NCI-H2227 treated with DMSO at 0.1 percent for 48 hours (cell line): ENCODE results near the gene SIAH1.
"Not testable (repeated sequence)": the region's sequence is repeated elsewhere in the genome, so short reads cannot be mapped to it uniquely, and the experiment has no call there.

Source experiments
- DNase-seq: peaks from one replicate; lab custom pipeline; 2025; lab: John Stamatoyannopoulos, UW

Gene SIAH1, protein sequence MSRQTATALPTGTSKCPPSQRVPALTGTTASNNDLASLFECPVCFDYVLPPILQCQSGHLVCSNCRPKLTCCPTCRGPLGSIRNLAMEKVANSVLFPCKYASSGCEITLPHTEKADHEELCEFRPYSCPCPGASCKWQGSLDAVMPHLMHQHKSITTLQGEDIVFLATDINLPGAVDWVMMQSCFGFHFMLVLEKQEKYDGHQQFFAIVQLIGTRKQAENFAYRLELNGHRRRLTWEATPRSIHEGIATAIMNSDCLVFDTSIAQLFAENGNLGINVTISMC

DNA sequence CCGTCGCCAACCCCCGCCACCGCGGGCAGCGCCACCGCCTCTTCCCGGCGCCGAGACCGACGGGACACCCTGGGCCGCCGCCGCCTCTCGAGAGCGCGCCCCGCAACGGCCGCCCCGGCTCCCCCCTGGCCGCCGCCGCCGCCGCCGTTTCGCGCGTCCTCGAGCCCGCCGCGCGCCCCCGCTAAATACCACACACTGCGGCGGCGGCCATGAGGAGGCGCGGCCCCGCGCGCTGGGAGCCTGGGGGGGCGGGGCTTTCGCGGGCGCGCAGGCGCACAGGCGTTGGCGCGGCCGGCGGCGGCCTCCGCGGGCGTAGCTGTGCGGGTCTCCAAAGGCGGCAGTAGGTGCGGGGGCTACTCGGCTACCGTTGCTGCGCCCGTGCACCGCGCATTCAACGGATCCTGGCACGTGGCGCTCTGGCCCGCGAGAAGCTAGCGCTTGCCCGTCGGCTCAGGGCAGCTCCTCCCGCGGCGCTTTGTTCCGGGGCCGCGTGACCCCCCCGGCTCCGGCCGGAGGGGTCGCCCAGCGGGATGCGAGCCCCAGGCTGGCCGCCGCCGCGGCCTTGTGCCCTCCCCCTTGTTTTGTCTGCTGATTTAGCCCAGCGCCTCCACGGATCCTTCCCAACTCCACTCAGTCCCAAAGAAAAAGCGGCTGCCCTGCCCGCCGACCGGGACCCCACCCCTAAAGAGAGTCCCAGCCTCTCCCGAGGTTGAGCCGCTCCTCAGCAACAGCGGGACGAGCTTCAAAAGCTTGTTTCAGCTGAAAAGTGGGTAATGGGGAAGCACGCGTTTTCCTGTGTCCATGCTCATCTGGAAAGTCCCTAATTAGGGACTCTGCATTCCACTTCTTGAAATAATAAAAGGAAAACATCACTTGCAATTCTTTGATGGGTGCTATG, at the start of gene SIAH1:
SIAH1 (minus strand) TSS at position 161 of the 898 bp plus-strand sequence. CDS start 22,985 bp downstream, outside the sequence.
- DNase-seq = peak; percentile 70

DNA sequence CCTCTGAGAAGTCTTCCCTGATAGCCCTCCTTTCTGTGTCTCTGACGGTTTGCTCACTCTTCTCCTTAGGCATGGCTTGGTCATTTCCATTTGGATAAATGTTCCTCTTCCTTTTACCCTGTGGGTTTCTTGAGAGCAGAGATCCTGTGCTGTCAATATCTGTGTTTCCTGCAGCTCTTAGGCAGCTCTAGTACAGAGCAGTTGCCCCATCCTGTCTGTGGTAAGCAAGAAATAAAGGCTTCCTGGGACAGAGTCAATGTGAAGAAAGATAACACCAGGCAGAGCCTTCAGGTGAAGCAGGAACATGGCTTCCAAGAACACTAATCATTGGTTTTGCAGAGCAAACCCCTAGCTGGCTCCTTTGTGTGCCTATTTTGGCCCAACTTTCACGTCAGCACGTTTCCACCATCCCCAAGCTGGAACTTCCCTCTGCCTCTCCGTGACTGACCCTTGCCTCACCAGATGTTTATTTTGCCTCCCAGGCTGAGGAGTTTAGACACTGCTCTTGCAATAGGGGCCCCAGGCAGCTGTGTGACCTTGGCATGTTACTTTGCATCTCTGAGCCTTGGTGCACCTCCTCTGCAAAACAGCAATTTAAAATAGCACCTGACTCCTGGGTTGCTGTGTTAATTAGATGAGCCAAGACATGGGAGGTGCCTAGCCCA, 49.6 kb upstream of the SIAH1 start:
- no peak for DNase-seq

GRCh38 chr16:48433850-48434530, 48.8 kb upstream of the SIAH1 start:
- no peak for DNase-seq

GRCh38 chr16:48433116-48433849, 48.1 kb upstream of the SIAH1 start:
- no peak for DNase-seq

GRCh38 chr16:48432136-48432535, 46.9 kb upstream of the SIAH1 start:
- DNase-seq = no peak

- no peak for DNase-seq
Measured at GRCh38 chr16:48430890-48431289, 45.7 kb upstream of the SIAH1 start.

DNA sequence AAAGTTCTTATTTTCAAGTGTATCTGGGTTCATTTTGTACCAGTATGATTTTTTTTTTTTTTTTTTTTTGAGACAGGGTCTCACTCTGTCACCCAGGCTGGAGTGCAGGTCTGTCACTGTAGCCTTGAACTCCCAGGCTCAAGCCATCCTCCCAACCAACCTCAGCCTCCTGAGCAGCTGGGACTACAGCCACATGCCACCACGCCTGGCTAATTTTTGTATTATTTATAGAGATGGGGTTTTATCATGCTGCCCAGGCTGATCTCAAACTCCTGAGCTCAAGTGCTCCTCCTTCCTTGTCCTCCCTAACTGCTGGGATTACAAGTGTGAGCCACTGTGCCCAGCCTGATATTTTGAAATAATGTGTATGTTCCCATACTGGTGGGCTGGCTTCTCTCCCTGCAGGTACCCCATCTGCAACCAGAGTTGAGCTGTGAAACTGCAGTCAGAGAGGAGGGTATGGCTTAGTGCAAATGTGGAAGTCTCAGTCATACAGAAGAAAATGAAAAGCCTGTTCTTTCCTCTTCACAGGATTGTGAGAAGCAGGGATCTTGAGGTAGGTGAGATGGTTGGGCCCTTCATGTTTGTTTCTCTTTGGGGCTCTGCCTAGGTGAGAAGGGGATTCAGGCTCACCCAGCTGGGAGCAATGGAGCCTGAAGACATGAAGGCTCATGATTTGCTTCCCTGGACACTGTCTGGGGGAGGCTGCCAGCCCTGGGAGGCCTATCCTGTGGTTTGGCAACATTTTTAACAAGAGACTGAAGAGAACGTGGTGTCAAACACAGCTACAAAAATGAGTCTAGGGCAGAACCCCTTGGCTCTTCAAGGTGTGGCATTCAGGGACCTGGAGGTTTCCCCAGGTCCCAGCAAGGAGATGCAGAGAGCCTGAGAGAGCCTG, 41.3 kb upstream of the SIAH1 start:
- no peak for DNase-seq

DNA sequence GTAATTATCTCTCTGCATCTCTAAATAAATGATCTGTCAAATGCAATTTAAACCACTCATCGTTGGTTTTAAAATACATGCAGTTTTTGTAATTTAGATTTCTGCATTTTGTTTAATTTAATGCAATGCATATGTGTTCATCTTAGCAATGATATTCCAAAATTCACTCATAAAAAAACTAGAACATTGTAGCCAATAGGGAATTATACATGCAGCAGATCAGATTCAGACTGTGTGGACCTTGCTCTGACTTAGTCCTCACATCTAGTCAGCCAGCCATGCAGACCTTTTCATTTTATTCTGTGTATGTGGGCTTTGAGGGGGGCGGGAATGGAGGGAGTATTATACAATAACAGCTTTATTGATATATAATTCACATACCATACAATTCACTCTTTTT, 37.3 kb upstream of the SIAH1 start:
- DNase-seq = no peak

DNA sequence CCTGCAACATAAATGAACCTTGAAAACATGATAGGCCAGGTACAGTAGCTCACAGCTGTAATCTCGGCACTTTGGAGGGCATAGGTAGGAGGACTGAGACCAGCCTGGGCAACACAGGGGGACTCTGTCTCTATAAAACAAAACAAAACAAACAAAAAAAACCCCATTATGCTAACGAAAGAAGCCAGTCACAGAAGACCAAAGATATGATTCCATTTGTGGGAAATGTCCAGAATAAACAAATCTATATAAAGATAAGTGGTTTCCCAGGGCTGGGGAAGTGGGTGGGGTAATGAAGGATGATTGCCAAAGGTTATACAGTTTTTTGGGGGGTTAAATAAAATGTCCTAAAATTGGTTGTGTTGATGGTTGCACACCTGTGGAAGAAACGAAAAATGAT, 36.5 kb upstream of the SIAH1 start:
- no peak for DNase-seq

GRCh38 chr16:48420437-48420836, 35.2 kb upstream of the SIAH1 start:
- no peak for DNase-seq

DNA sequence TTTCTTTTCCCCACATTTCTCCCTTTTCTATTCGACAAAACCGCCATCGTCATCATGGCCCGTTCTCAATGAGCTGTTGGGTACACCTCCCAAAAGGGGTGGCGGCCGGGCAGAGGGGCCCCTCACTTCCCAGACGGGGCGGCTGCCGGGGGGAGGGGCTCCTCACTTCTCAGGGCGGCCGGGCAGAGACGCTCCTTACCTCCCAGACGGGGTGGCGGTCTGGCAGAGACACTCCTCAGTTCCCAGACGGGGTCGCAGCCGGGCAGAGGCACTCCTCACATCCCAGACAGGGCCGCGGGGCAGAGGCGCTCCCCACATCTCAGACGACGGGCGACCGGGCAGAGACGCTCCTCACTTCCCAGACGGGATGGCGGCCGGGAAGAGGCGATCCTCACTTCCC, 31.4 kb upstream of the SIAH1 start:
- DNase-seq = not testable (repeated sequence)

- DNase-seq = no peak
Measured at GRCh38 chr16:48413272-48413671, 28.1 kb upstream of the SIAH1 start.

DNA sequence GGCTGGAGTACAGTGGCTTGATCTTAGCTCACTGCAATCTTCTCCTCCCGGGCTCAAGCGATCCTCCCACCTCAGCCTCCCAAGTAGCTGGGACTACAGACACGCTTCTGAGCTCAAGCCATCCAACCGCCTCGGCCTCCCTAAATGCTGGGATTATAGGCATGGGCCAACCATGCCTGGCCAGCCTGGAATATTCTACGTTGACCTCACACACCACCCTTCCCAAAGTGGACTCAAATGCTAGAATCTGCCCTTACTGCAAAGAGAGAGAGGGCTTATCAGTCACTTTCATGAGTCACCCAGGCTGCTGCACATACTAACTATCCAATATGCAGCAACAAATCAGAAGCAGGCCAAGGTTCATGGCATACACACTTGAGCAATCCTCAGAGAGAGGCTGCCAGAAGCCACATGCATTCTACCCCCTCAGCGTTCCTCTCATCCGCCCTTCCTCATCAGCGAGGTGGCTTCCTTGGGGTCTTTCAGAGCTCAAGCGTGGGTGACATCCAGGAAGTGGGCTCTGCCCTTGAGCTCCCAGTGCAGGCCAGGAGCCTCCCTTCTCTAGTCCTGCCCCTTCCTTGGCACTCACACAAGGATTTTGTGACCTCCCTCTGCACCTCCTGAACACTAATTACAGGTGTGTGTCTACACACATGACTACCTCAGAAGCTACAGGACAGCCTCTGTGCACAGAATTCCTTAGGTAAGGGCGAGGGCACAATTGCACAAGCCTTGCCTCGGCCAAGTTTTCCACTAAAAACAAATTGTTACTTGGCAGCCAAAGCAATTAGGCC, 24.8 kb upstream of the SIAH1 start:
- no peak for DNase-seq

- no peak for DNase-seq
Measured at GRCh38 chr16:48408688-48409087, 23.5 kb upstream of the SIAH1 start.

GRCh38 chr16:48405907-48406306, 20.7 kb upstream of the SIAH1 start:
- no peak for DNase-seq

DNA sequence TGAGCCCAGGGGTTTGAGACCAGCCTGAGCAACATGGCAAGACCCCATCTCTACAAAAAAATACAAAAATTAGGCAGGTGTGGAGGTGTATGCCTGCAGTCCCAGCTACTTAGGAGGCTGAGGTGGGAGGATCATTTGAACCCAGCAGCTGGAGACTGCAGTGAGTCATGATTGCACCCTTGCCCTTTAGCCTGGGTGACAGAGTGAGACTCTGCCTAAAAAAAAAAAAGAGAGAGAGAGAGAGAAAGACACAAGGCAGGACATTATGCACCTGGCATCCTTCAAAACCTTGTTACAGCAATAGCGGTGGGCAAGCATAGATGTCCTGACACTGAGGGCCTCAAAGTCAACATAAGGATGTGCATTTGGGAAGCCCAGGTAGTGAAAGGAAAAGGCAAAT, 19.9 kb upstream of the SIAH1 start:
- no peak for DNase-seq

DNA sequence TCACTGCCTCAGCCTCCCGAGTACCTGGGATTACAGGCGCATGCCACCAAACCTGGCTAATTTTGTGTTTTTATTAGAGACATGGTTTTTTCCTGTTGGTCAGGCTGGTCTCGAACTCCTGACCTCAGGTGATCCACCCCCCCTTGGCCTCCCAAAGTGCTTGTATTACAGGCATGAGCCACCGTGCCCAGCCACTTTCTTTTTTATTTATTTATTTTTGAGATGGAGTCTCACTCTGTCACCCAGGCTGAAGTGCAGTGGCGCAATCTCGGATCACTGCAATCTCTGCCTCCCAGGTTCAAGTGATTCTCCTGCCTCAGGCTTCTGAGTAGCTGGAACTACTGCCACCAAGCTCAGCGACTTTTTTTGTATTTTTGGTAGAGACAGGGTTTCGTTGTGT, 17.3 kb upstream of the SIAH1 start:
- not testable (repeated sequence) for DNase-seq

GRCh38 chr16:48395375-48395774, 10.2 kb upstream of the SIAH1 start:
- DNase-seq = no peak

- DNase-seq = no peak
Measured at GRCh38 chr16:48394355-48394703, 9.1 kb upstream of the SIAH1 start.
